ENCODE measurements around the gene CASK. TPM values are rescaled to one million over a fixed set of nuclear protein-coding genes. Genes with fewer than 3 reads are reported as not detected.

CASK gene
- total RNA-seq, 1 experiment from 2014 or later, result 54.6 TPM

- TF ChIP-seq, protein P1, sequence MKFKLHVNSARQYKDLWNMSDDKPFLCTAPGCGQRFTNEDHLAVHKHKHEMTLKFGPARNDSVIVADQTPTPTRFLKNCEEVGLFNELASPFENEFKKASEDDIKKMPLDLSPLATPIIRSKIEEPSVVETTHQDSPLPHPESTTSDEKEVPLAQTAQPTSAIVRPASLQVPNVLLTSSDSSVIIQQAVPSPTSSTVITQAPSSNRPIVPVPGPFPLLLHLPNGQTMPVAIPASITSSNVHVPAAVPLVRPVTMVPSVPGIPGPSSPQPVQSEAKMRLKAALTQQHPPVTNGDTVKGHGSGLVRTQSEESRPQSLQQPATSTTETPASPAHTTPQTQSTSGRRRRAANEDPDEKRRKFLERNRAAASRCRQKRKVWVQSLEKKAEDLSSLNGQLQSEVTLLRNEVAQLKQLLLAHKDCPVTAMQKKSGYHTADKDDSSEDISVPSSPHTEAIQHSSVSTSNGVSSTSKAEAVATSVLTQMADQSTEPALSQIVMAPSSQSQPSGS (CRISPR knock-in tag; IDR thresholded peaks at IDR 0.05; ENCODE audit: borderline replicate concordance, low read depth), result no peak
- TF ChIP-seq SOX15 (CRISPR knock-in tag; IDR thresholded peaks at IDR 0.05), result no peak
These were observed 172.6 kb downstream of the CASK start (continued) for GRCh38 chrX:41750716-41751115.

- no peak for TF ChIP-seq GRHL2 (CRISPR knock-in tag; IDR thresholded peaks at IDR 0.05; ENCODE audit: insufficient replicate concordance, severe bottlenecking)
- no peak for TF ChIP-seq JUN (CRISPR knock-in tag; IDR thresholded peaks at IDR 0.05)
- no peak for TF ChIP-seq KAT7 (CRISPR knock-in tag; IDR thresholded peaks at IDR 0.05; ENCODE audit: borderline replicate concordance)
- TF ChIP-seq, protein P2, sequence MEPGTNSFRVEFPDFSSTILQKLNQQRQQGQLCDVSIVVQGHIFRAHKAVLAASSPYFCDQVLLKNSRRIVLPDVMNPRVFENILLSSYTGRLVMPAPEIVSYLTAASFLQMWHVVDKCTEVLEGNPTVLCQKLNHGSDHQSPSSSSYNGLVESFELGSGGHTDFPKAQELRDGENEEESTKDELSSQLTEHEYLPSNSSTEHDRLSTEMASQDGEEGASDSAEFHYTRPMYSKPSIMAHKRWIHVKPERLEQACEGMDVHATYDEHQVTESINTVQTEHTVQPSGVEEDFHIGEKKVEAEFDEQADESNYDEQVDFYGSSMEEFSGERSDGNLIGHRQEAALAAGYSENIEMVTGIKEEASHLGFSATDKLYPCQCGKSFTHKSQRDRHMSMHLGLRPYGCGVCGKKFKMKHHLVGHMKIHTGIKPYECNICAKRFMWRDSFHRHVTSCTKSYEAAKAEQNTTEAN (CRISPR knock-in tag; IDR thresholded peaks at IDR 0.05), result no peak
- no peak for DNase-seq (ENCODE audit: low spot score)
- H3K36me3 Mint-ChIP-seq, result peaks cover 3% of the 10 kb centered on the region; the same call in 1 of the 2 replicates
- peaks cover 25% of the 10 kb centered on the region for H3K4me1 Mint-ChIP-seq
- peak; percentile 69 for ATAC-seq
- CTCF ChIA-PET, result interaction anchor here (1.7 kb wide), 1 partner anchor 20 kb away, joined by 6 read pairs; no protein-coding TSS in a partner anchor
- H3K27me3 Mint-ChIP-seq (ENCODE audit: low read depth), result no peaks in the 10 kb centered on the region
- POLR2A ChIA-PET, result no interaction called here
- no peaks in the 10 kb centered on the region for H3K9me3 Mint-ChIP-seq
- peak overlapping the region; percentile 31; the same call in 1 of the 2 replicates for H3K4me3 Mint-ChIP-seq
- H3K27ac Mint-ChIP-seq, result peak overlapping the region; percentile 92
These were observed 183.5 kb downstream of the CASK start for GRCh38 chrX:41739871-41740270.

DNA sequence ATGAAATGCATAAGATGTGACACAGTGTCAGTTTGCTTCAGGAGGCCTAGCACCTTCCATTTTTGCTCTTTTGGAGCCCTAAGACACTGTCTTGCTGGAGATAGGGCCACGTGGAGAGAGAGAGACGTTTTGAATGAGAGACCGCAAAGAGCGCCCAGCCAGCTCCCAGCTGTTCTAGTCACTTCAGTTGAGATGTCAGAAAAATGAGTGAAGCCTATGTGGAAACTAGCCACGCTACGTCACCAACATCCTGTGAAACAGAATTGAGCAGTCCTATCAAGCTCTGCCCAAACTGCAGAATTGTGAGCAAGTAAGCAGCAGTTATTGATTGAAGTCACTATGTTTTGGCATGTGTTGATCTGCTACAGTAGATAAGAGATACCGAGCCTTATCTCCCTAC is 186.3 kb downstream of the CASK start:
- ChIA-PET CTCF (no interaction called here), POLR2A (no interaction called here)
- no peak for DNase-seq (ENCODE audit: low spot score)
- Mint-ChIP-seq H3K27ac (no peak overlapping the region; the same call in 1 of the 2 replicates), H3K4me3 (no peak overlapping the region), H3K27me3 (ENCODE audit: low read depth) (no peaks in the 10 kb centered on the region), H3K36me3 (no peaks in the 10 kb centered on the region), H3K4me1 (peaks cover 29% of the 10 kb centered on the region), H3K9me3 (no peaks in the 10 kb centered on the region)
- no peak for TF ChIP-seq ATF1 (CRISPR knock-in tag; IDR thresholded peaks at IDR 0.05)
- TF ChIP-seq SOX15 (CRISPR knock-in tag; IDR thresholded peaks at IDR 0.05), result no peak
- TF ChIP-seq ZNF396 (CRISPR knock-in tag; IDR thresholded peaks at IDR 0.05; ENCODE audit: borderline replicate concordance), result no peak
- TF ChIP-seq ZNF416 (CRISPR knock-in tag; IDR thresholded peaks at IDR 0.05), result no peak
- no peak for ATAC-seq

DNA sequence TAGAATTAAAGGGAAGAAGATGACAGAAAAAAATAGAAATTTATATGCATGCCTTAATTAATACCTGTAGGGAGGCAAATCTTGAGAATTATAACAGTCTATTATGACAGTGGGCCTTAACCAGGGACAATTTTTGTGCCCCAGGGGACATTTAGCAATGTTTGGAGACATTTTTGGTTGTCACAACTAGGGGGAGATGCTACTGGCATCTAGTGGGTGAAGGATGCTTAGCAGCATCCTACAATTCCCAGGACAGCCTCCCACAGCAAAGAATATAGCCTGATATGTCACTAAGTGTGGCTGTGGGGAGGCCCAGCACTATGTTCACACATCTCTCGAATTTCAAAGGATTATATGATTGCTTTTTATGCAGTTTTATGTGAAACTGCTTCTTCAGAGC is 188.8 kb downstream of the CASK start:
- no peaks in the 10 kb centered on the region for H3K27me3 Mint-ChIP-seq (ENCODE audit: low read depth)
- ChIA-PET POLR2A (no interaction called here), CTCF (no interaction called here)
- ATAC-seq (peak; percentile 41; the same call in 1 of the 2 replicates), DNase-seq (ENCODE audit: low spot score) (no peak)
- TF ChIP-seq ZBTB21 (CRISPR knock-in tag; IDR thresholded peaks at IDR 0.05; ENCODE audit: borderline replicate concordance), result no peak
- TF ChIP-seq, protein P3, sequence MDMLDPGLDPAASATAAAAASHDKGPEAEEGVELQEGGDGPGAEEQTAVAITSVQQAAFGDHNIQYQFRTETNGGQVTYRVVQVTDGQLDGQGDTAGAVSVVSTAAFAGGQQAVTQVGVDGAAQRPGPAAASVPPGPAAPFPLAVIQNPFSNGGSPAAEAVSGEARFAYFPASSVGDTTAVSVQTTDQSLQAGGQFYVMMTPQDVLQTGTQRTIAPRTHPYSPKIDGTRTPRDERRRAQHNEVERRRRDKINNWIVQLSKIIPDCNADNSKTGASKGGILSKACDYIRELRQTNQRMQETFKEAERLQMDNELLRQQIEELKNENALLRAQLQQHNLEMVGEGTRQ (CRISPR knock-in tag; IDR thresholded peaks at IDR 0.05), result no peak
- TF ChIP-seq GTF2I (CRISPR knock-in tag; conservative IDR thresholded peaks at IDR 0.05), result no peak
- TF ChIP-seq TEAD4 (CRISPR knock-in tag; IDR thresholded peaks at IDR 0.05), result no peak
- TF ChIP-seq, protein P4, sequence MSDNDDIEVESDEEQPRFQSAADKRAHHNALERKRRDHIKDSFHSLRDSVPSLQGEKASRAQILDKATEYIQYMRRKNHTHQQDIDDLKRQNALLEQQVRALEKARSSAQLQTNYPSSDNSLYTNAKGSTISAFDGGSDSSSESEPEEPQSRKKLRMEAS (CRISPR knock-in tag; IDR thresholded peaks at IDR 0.05), result no peak
- no peak for TF ChIP-seq ESRRA (CRISPR knock-in tag; IDR thresholded peaks at IDR 0.05; ENCODE audit: borderline replicate concordance)
- TF ChIP-seq, protein P5, sequence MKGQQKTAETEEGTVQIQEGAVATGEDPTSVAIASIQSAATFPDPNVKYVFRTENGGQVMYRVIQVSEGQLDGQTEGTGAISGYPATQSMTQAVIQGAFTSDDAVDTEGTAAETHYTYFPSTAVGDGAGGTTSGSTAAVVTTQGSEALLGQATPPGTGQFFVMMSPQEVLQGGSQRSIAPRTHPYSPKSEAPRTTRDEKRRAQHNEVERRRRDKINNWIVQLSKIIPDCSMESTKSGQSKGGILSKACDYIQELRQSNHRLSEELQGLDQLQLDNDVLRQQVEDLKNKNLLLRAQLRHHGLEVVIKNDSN (CRISPR knock-in tag; IDR thresholded peaks at IDR 0.05), result no peak
- H3K27ac Mint-ChIP-seq, result no peak overlapping the region
- no peak overlapping the region for H3K4me3 Mint-ChIP-seq
- H3K36me3 Mint-ChIP-seq, result no peaks in the 10 kb centered on the region
- peaks cover 14% of the 10 kb centered on the region for H3K4me1 Mint-ChIP-seq
- H3K9me3 Mint-ChIP-seq, result no peaks in the 10 kb centered on the region

Data from WTC11 (cell line).